Astrocyte of the spinal cord (primary cell): ENCODE measurements around the gene PACC1.

Source experiments
- DNase-seq: peaks from one replicate; pipeline ENCODE4 v3.0.0; 2011; ENCODE audit warnings: low read depth, low spot score
- H3K4me3 ChIP-seq: 2 replicates; pipeline ENCODE4 v1.5.1; 2011; ENCODE audit warnings: low read depth, mild to moderate bottlenecking, low read length, moderate library complexity
- CTCF ChIP-seq: IDR thresholded peaks from 2 replicates; pipeline ENCODE4 v1.5.1; 2012; ENCODE audit warnings: low read depth, mild to moderate bottlenecking, low read length, inconsistent platforms
- in situ Hi-C: cut with HindIII; loops from 2 replicates; pipeline ENCODE4 v1.10.0; 2017; ENCODE audit warnings: low sequenced_read_pairs

Gene PACC1

GRCh38 chr1:212438831-212439237, 24.1 kb upstream of the PACC1 start:
- in situ Hi-C loops, result no loop called here
- no peak for TF ChIP-seq CTCF
- H3K4me3 ChIP-seq, result no peak overlapping the region
- DNase-seq, result no peak

- no peak for TF ChIP-seq CTCF
- in situ Hi-C loops, result no loop called here
Measured at GRCh38 chr1:212437179-212437798, 22.6 kb upstream of the PACC1 start.

GRCh38 chr1:212434992-212435391, 20.3 kb upstream of the PACC1 start:
- no peak for TF ChIP-seq CTCF
- no peak overlapping the region for H3K4me3 ChIP-seq
- DNase-seq, result no peak
- in situ Hi-C loops, result no loop called here

More at GRCh38 chr1:212437179-212437798, 22.6 kb upstream of the PACC1 start:
- H3K4me3 ChIP-seq, result no peak overlapping the region
- no peak for DNase-seq

- DNase-seq, result no peak
- TF ChIP-seq CTCF, result no peak
- in situ Hi-C loops, result no loop called here
- peak overlapping the region; percentile 63 for H3K4me3 ChIP-seq
Measured at GRCh38 chr1:212433577-212434462, 19.1 kb upstream of the PACC1 start.

GRCh38 chr1:212432661-212433576, 18.2 kb upstream of the PACC1 start, which contains the start of gene NENF:
Gene NENF, plus strand, starts transcription at chr1:212432920. Its CDS starts 24 bp downstream, at chr1:212432944.
- TF ChIP-seq CTCF, result no peak
- DNase-seq, result peak; percentile 71
- in situ Hi-C loops, result no loop called here
- peak within 1 kb of the TSS; percentile 63 for H3K4me3 ChIP-seq

GRCh38 chr1:212432272-212432660, 17.6 kb upstream of the PACC1 start:
- peak overlapping the region; percentile 63 for H3K4me3 ChIP-seq
- in situ Hi-C loops, result no loop called here
- DNase-seq, result peak; percentile 14
- no peak for TF ChIP-seq CTCF
